ENCODE results near the gene LNX1. TPM values are rescaled to one million over a fixed set of nuclear protein-coding genes. Genes with fewer than 3 reads are reported as not detected.
A peak's percentile ranks its signal among the peaks of the same experiment; 100 is the strongest.

The LNX1 gene
- total and polyA plus RNA-seq, 2 donors (not counting 3 experiments of a cell fraction or from before 2014, with no cell fraction given), result 0.72 to 1.3 TPM

DNA sequence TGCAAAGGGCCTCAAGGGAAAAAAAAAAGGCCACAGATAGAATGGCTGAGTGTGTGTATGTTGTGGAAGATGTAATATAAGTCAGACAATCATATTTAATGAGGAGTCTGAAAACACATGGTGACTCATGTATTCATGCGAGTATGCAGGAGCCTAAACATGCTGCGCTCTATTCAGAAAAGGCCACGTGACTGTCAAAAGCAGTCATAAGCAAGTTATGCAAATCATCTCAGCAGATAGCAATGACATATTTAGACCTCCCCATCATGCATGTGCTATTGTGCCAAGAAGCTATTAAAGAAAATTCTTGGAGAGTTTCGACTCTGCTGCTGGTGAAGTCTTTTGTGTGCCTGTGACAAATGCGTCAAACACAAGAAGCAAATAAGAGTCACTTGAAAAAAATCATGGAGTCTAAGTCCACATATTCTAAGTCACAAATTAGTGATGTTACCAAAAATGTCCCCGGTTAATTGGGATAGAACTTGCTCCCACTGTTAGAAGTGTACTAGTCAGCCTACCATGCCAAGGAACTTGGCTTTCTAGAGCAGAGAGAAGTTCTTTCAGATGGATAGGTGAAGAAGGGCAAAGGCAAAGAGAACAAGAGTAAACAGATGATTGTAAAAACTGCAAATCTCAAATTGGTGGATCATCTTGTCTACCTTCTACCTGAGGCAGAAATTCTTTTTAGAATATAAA is 5.0 kb downstream of the LNX1 start:
- Histone ChIP-seq H3K9me1 (replicated peaks; ENCODE audit: control insufficient read depth, extremely low read depth, insufficient read depth, low read length) (no peaks in the 10 kb centered on the region), H4K20me1 (replicated peaks; ENCODE audit: control insufficient read depth, extremely low read depth, insufficient read depth, low read length) (no peaks in the 10 kb centered on the region), H3K79me2 (ENCODE audit: control insufficient read depth, insufficient read depth, low read length) (no peaks in the 10 kb centered on the region), H3K4me1 (ENCODE audit: control insufficient read depth, extremely low read depth, insufficient read depth, low read length) (no peaks in the 10 kb centered on the region), H3K9ac (replicated peaks; ENCODE audit: extremely low read depth, insufficient read depth, low read length) (no peak overlapping the region), H3K27ac (ENCODE audit: insufficient read depth, low read depth, low read length) (no peak overlapping the region), H3K9me3 (replicated peaks; ENCODE audit: control insufficient read depth, insufficient read depth, low read length) (no peaks in the 10 kb centered on the region), H3K4me2 (ENCODE audit: insufficient read depth, low read length) (no peak overlapping the region), H3K4me3 (replicated peaks in 1 of 3; ENCODE audit: insufficient read depth in 1 of 3, low read depth in 1 of 3, low read length in 3 of 3) (no peak overlapping the region), H2AFZ (ENCODE audit: low read depth, low read length) (no peak overlapping the region), H3K27me3 (ENCODE audit: control insufficient read depth in 2 of 2, insufficient read depth in 2 of 2, low read length in 2 of 2) (no peaks in the 10 kb centered on the region), H3K36me3 (ENCODE audit: control insufficient read depth in 2 of 2, extremely low read depth in 1 of 2, insufficient read depth in 2 of 2, low read length in 2 of 2) (no peaks in the 10 kb centered on the region)
- intact Hi-C loops (cut with micrococcal nuclease) (no loop called here), dilution Hi-C loops (cut with MboI; ENCODE audit: extremely low pct_ligation_motif_present, low sequenced_read_pairs) (no loop called here)
- CTCF ChIA-PET, result no interaction called here
- DNase-seq (ENCODE audit: low read depth, low spot score) (no peak), FAIRE-seq (no peak)
- no TSS peak for BruUV-seq (replicated peaks)
- POLR2A ChIA-PET, result no interaction called here
- no peak for TF ChIP-seq GATA2 (IDR thresholded peaks at IDR 0.05; ENCODE audit: insufficient read depth, insufficient read length, low read depth, low read length)
- peak; percentile 30 for TF ChIP-seq JUN (IDR thresholded peaks at IDR 0.05; ENCODE audit: borderline replicate concordance, insufficient read depth, insufficient read length, low read depth)

DNA sequence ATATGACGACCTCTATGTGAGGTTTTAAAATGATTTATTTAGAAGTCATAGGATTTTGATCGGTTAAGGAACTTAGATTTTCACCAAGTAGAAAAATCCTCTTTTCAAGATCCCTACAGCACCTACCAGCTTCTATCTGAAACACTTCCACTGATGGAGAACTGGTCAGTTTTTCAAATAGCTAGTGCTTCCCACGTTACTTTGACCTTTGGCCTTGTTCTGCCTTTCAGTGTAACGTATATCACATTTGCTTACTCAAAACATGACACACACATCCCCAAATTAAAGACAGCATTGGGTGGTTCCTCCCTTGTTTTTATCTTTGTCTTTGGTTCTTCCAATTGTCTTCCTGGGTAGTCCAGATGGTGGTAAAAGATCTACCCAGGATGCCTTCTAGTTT is 6.6 kb downstream of the LNX1 start:
- POLR2A ChIA-PET, result no interaction called here
- FAIRE-seq, result no peak
- no peak overlapping the region for H3K27ac ChIP-seq (ENCODE audit: insufficient read depth, low read depth, low read length)
- H4K20me1 ChIP-seq (replicated peaks; ENCODE audit: control insufficient read depth, extremely low read depth, insufficient read depth, low read length), result no peaks in the 10 kb centered on the region
- no peaks in the 10 kb centered on the region for H3K9me3 ChIP-seq (replicated peaks; ENCODE audit: control insufficient read depth, insufficient read depth, low read length)
- H3K9ac ChIP-seq (replicated peaks; ENCODE audit: extremely low read depth, insufficient read depth, low read length), result no peak overlapping the region
- CTCF ChIA-PET, result no interaction called here
- H3K4me3 ChIP-seq (replicated peaks in 1 of 3; ENCODE audit: insufficient read depth in 1 of 3, low read depth in 1 of 3, low read length in 3 of 3), result no peak overlapping the region
- intact Hi-C loops (cut with micrococcal nuclease) (no loop called here), dilution Hi-C loops (cut with MboI; ENCODE audit: extremely low pct_ligation_motif_present, low sequenced_read_pairs) (no loop called here)
- TF ChIP-seq POLR2AphosphoS5 (IDR thresholded peaks at IDR 0.05; ENCODE audit: insufficient read depth, low read depth, low read length) (no peak), MYC (IDR thresholded peaks at IDR 0.05; ENCODE audit: low read depth, low read length) (no peak), EZH2 (IDR thresholded peaks at IDR 0.05; ENCODE audit: borderline replicate concordance, low read depth, low read length, severe bottlenecking) (no peak), GATA2 (IDR thresholded peaks at IDR 0.05; ENCODE audit: insufficient read depth, insufficient read length, low read depth, low read length) (no peak), POLR2A (IDR thresholded peaks at IDR 0.05; ENCODE audit: low read depth, low read length) (no peak), FOS (IDR thresholded peaks at IDR 0.05; ENCODE audit: borderline replicate concordance, insufficient read depth, low read length) (no peak)
- TF ChIP-seq, protein P1, sequence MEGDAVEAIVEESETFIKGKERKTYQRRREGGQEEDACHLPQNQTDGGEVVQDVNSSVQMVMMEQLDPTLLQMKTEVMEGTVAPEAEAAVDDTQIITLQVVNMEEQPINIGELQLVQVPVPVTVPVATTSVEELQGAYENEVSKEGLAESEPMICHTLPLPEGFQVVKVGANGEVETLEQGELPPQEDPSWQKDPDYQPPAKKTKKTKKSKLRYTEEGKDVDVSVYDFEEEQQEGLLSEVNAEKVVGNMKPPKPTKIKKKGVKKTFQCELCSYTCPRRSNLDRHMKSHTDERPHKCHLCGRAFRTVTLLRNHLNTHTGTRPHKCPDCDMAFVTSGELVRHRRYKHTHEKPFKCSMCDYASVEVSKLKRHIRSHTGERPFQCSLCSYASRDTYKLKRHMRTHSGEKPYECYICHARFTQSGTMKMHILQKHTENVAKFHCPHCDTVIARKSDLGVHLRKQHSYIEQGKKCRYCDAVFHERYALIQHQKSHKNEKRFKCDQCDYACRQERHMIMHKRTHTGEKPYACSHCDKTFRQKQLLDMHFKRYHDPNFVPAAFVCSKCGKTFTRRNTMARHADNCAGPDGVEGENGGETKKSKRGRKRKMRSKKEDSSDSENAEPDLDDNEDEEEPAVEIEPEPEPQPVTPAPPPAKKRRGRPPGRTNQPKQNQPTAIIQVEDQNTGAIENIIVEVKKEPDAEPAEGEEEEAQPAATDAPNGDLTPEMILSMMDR (IDR thresholded peaks at IDR 0.05; ENCODE audit: extremely low read depth in 1 of 2, insufficient read depth in 1 of 2, low read depth in 1 of 2, low read length in 2 of 2), result no peak
- TF ChIP-seq, protein P2, sequence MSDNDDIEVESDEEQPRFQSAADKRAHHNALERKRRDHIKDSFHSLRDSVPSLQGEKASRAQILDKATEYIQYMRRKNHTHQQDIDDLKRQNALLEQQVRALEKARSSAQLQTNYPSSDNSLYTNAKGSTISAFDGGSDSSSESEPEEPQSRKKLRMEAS (IDR thresholded peaks at IDR 0.05; ENCODE audit: insufficient read depth, insufficient read length), result no peak
- BruUV-seq (replicated peaks), result no TSS peak
- DNase-seq (ENCODE audit: low read depth, low spot score), result no peak
- H3K27me3 ChIP-seq (ENCODE audit: control insufficient read depth in 2 of 2, insufficient read depth in 2 of 2, low read length in 2 of 2), result no peaks in the 10 kb centered on the region
- H3K79me2 ChIP-seq (ENCODE audit: control insufficient read depth, insufficient read depth, low read length), result no peaks in the 10 kb centered on the region
- H3K4me1 ChIP-seq (ENCODE audit: control insufficient read depth, extremely low read depth, insufficient read depth, low read length), result no peaks in the 10 kb centered on the region
- H3K36me3 ChIP-seq (ENCODE audit: control insufficient read depth in 2 of 2, extremely low read depth in 1 of 2, insufficient read depth in 2 of 2, low read length in 2 of 2), result no peaks in the 10 kb centered on the region
- H3K4me2 ChIP-seq (ENCODE audit: insufficient read depth, low read length), result no peak overlapping the region
- no peaks in the 10 kb centered on the region for H3K9me1 ChIP-seq (replicated peaks; ENCODE audit: control insufficient read depth, extremely low read depth, insufficient read depth, low read length)
- H2AFZ ChIP-seq (ENCODE audit: low read depth, low read length), result no peak overlapping the region

All from endothelial cell of umbilical vein (primary cell).